Activated T-cell treated with anti-CD3 and anti-CD28 coated beads, Interleukin-2, amount 50 U/mL, for 72 hours (primary cell): ENCODE data around the gene PBX1. TPM values are rescaled to one million over a fixed set of nuclear protein-coding genes. Genes with fewer than 3 reads are reported as not detected.
"Not testable (repeated sequence)": the region's sequence is repeated elsewhere in the genome, so short reads cannot be mapped to it uniquely, and the experiment has no call there.

ENCODE experiments used
- ATAC-seq, 2 donors: fragments of 150-1000 bp; cut with Tn5 transposase; replicated peaks in 1 of 2; 2 replicates each; pipeline ENCODE4 v1.10.0; 2021; ENCODE audit warnings: moderate library complexity in 2 of 2, mild to moderate bottlenecking in 1 of 2
- DNase-seq, 2 donors: peaks; one replicate each; pipeline ENCODE4 v3.0.0; 2021 to 2022; ENCODE audit warnings: mixed read lengths in 1 of 2
- H3K27ac Mint-ChIP-seq: one replicate; pipeline ENCODE4 v1.8.0; 2022; ENCODE audit warnings: mild to moderate bottlenecking, moderate library complexity, mixed read lengths
- H3K27me3 Mint-ChIP-seq: one replicate; pipeline ENCODE4 v1.8.0; 2022; ENCODE audit warnings: low read depth, mixed read lengths
- H3K36me3 Mint-ChIP-seq, 2 donors: one replicate each; pipeline ENCODE4 v1.8.0; 2022; ENCODE audit warnings: mixed read lengths in 2 of 2, mild to moderate bottlenecking in 1 of 2; ENCODE audit not compliant: insufficient read depth in 2 of 2
- H3K4me1 Mint-ChIP-seq: one replicate; pipeline ENCODE4 v1.8.0; 2022; ENCODE audit warnings: low read depth, mixed read lengths
- H3K4me3 Mint-ChIP-seq, 2 donors: one replicate each; pipeline ENCODE4 v1.8.0; 2022; ENCODE audit warnings: mild to moderate bottlenecking in 2 of 2, mixed read lengths in 2 of 2, moderate library complexity in 2 of 2
- H3K9me3 Mint-ChIP-seq, 2 donors: one replicate each; pipeline ENCODE4 v1.8.0; 2022; ENCODE audit warnings: mixed read lengths in 2 of 2
- total RNA-seq, 2 donors: library from RNA; stranded (reverse); gene quantifications; one replicate each; pipeline ENCODE4 v1.2.3, GENCODE V29; 2022

PBX1 gene
- total RNA-seq, 2 donors from 2014 or later = 0.62 to 0.74 TPM

- not testable (repeated sequence) for H3K27me3 Mint-ChIP-seq, H3K36me3 Mint-ChIP-seq, H3K4me3 Mint-ChIP-seq, ATAC-seq, H3K9me3 Mint-ChIP-seq, H3K4me1 Mint-ChIP-seq, DNase-seq, H3K27ac Mint-ChIP-seq
Measured at GRCh38 chr1:164603805-164604204, 44.8 kb downstream of the PBX1 start.

- Mint-ChIP-seq H3K4me3 (no peak overlapping the region), H3K36me3 (no peaks in the 10 kb centered on the region), H3K27ac (no peak overlapping the region), H3K27me3 (no peaks in the 10 kb centered on the region), H3K4me1 (no peaks in the 10 kb centered on the region), H3K9me3 (no peaks in the 10 kb centered on the region)
- ATAC-seq = no peak
- no peak for DNase-seq
Measured at GRCh38 chr1:164604541-164604940, 45.6 kb downstream of the PBX1 start.

- no peak for DNase-seq
- Mint-ChIP-seq H3K27ac (no peak overlapping the region), H3K27me3 (no peaks in the 10 kb centered on the region), H3K36me3 (no peaks in the 10 kb centered on the region), H3K4me1 (no peaks in the 10 kb centered on the region), H3K4me3 (no peak overlapping the region), H3K9me3 (no peaks in the 10 kb centered on the region)
- ATAC-seq = no peak
Measured at GRCh38 chr1:164605254-164606091, 46.5 kb downstream of the PBX1 start.

- DNase-seq (no peak), ATAC-seq (no peak)
- Mint-ChIP-seq H3K27me3 (no peaks in the 10 kb centered on the region), H3K4me3 (no peak overlapping the region), H3K27ac (no peak overlapping the region), H3K36me3 (no peaks in the 10 kb centered on the region), H3K4me1 (no peaks in the 10 kb centered on the region), H3K9me3 (no peaks in the 10 kb centered on the region)
Measured at GRCh38 chr1:164607351-164607750, 48.4 kb downstream of the PBX1 start.

- no peak overlapping the region for H3K27ac Mint-ChIP-seq
- no peaks in the 10 kb centered on the region for H3K27me3 Mint-ChIP-seq
- ATAC-seq = no peak
- no peak overlapping the region for H3K4me3 Mint-ChIP-seq
- no peaks in the 10 kb centered on the region for H3K9me3 Mint-ChIP-seq
- DNase-seq = no peak
- no peaks in the 10 kb centered on the region for H3K36me3 Mint-ChIP-seq
- H3K4me1 Mint-ChIP-seq = no peaks in the 10 kb centered on the region
Measured at GRCh38 chr1:164608651-164609057, 49.7 kb downstream of the PBX1 start.

- H3K27me3 Mint-ChIP-seq = no peaks in the 10 kb centered on the region
- H3K27ac Mint-ChIP-seq = no peak overlapping the region
- no peak for ATAC-seq
- no peaks in the 10 kb centered on the region for H3K4me1 Mint-ChIP-seq
- no peaks in the 10 kb centered on the region for H3K9me3 Mint-ChIP-seq
- H3K36me3 Mint-ChIP-seq = no peaks in the 10 kb centered on the region
- no peak for DNase-seq
- H3K4me3 Mint-ChIP-seq = no peak overlapping the region
Measured at GRCh38 chr1:164609089-164609488, 50.1 kb downstream of the PBX1 start.

GRCh38 chr1:164610538-164611222 lies 51.7 kb downstream of the PBX1 start:
- Mint-ChIP-seq H3K27ac (no peak overlapping the region), H3K4me3 (no peak overlapping the region), H3K9me3 (no peaks in the 10 kb centered on the region), H3K4me1 (no peaks in the 10 kb centered on the region), H3K27me3 (no peaks in the 10 kb centered on the region), H3K36me3 (no peaks in the 10 kb centered on the region)
- DNase-seq (no peak), ATAC-seq (no peak)

GRCh38 chr1:164611754-164612642 lies 53.0 kb downstream of the PBX1 start:
- H3K27ac Mint-ChIP-seq = no peak overlapping the region
- no peaks in the 10 kb centered on the region for H3K27me3 Mint-ChIP-seq
- no peak for ATAC-seq
- H3K4me1 Mint-ChIP-seq = no peaks in the 10 kb centered on the region
- no peak overlapping the region for H3K4me3 Mint-ChIP-seq
- no peaks in the 10 kb centered on the region for H3K9me3 Mint-ChIP-seq
- H3K36me3 Mint-ChIP-seq = no peaks in the 10 kb centered on the region
- no peak for DNase-seq

- Mint-ChIP-seq H3K27ac (no peak overlapping the region), H3K36me3 (no peaks in the 10 kb centered on the region), H3K27me3 (no peaks in the 10 kb centered on the region), H3K9me3 (no peaks in the 10 kb centered on the region), H3K4me1 (no peaks in the 10 kb centered on the region), H3K4me3 (no peak overlapping the region)
- DNase-seq (no peak), ATAC-seq (no peak)
Measured at GRCh38 chr1:164613176-164613575, 54.2 kb downstream of the PBX1 start.

GRCh38 chr1:164614316-164614715 lies 55.3 kb downstream of the PBX1 start:
- Mint-ChIP-seq H3K9me3 (no peaks in the 10 kb centered on the region), H3K27ac (no peak overlapping the region), H3K36me3 (no peaks in the 10 kb centered on the region), H3K27me3 (no peaks in the 10 kb centered on the region), H3K4me1 (no peaks in the 10 kb centered on the region), H3K4me3 (no peak overlapping the region)
- no peak for DNase-seq
- no peak for ATAC-seq

- DNase-seq (no peak), ATAC-seq (no peak)
- peaks cover 0 to 2% of the 10 kb centered on the region in 2 donors for H3K9me3 Mint-ChIP-seq
- H3K4me3 Mint-ChIP-seq = no peak overlapping the region
- H3K36me3 Mint-ChIP-seq = no peaks in the 10 kb centered on the region
- H3K27me3 Mint-ChIP-seq = no peaks in the 10 kb centered on the region
- no peaks in the 10 kb centered on the region for H3K4me1 Mint-ChIP-seq
- no peak overlapping the region for H3K27ac Mint-ChIP-seq
Measured at GRCh38 chr1:164617377-164618201, 58.6 kb downstream of the PBX1 start.

- no peaks in the 10 kb centered on the region for H3K4me1 Mint-ChIP-seq
- peaks cover 0 to 2% of the 10 kb centered on the region in 2 donors for H3K9me3 Mint-ChIP-seq
- no peaks in the 10 kb centered on the region for H3K36me3 Mint-ChIP-seq
- DNase-seq (no peak), ATAC-seq (no peak)
- H3K4me3 Mint-ChIP-seq = no peak overlapping the region
- no peaks in the 10 kb centered on the region for H3K27me3 Mint-ChIP-seq
- H3K27ac Mint-ChIP-seq = no peak overlapping the region
Measured at GRCh38 chr1:164618202-164618564, 59.2 kb downstream of the PBX1 start.
